AG10803 (cell line): ENCODE results near the gene SLC35G2.
"Not testable (repeated sequence)": the region's sequence is repeated elsewhere in the genome, so short reads cannot be mapped to it uniquely, and the experiment has no call there.

ENCODE experiments used
- DNase-seq: peaks from one replicate; pipeline ENCODE4 v3.0.0; 2010; ENCODE audit warnings: low read depth
- H3K4me3 ChIP-seq: 2 replicates; pipeline ENCODE4 v1.5.1; 2011; ENCODE audit warnings: mild to moderate bottlenecking, low read length, control low read depth
- TF ChIP-seq, protein P1 (sequence below): conservative IDR thresholded peaks from 2 replicates; pipeline ENCODE4 v1.5.1; 2011; ENCODE audit warnings: mild to moderate bottlenecking, low read length, control low read depth, inconsistent platforms

SLC35G2 gene

DNA sequence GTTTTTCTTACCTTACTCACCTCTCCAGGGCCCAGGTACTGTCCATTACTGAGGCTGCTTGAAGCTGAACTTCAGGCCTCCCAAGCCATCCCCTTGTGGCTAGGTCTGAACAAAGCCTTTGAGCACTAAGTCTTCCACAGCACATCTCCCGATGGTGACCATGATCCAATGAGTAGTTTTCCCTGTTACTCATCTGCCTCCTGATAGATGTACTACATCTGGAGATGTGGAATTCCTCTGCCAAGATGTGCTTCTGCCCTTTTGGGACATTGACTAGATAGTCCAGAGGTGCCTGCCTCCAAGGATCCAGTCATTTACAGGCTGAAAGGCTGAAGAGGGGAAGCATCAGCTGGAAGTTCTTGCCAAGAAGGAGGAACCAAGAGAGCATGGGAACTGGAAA lies 28.9 kb upstream of the SLC35G2 start:
- no peak overlapping the region for H3K4me3 ChIP-seq
- DNase-seq = no peak
- TF ChIP-seq, protein P1, sequence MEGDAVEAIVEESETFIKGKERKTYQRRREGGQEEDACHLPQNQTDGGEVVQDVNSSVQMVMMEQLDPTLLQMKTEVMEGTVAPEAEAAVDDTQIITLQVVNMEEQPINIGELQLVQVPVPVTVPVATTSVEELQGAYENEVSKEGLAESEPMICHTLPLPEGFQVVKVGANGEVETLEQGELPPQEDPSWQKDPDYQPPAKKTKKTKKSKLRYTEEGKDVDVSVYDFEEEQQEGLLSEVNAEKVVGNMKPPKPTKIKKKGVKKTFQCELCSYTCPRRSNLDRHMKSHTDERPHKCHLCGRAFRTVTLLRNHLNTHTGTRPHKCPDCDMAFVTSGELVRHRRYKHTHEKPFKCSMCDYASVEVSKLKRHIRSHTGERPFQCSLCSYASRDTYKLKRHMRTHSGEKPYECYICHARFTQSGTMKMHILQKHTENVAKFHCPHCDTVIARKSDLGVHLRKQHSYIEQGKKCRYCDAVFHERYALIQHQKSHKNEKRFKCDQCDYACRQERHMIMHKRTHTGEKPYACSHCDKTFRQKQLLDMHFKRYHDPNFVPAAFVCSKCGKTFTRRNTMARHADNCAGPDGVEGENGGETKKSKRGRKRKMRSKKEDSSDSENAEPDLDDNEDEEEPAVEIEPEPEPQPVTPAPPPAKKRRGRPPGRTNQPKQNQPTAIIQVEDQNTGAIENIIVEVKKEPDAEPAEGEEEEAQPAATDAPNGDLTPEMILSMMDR = no peak

DNA sequence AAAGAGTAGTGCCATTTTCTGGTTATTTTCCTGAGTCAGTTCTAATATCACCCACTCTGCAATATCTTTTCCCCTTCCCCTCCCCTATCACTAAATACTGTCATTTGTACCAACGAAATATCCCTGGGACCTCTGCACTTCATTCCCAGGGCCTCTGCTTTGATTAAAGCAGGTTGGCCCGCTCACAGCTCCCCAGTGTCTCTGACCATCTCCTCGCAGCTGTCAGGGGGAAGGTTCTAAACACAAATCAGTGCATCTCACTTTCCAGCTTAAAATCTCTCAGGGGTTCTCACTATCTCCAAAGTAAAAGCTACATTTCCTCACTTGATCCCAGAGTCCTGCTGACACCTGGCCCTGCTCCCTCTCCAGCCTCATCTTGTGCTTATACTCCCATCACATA lies 28.1 kb upstream of the SLC35G2 start:
- TF ChIP-seq, protein P1 = no peak
- H3K4me3 ChIP-seq = no peak overlapping the region
- no peak for DNase-seq

DNA sequence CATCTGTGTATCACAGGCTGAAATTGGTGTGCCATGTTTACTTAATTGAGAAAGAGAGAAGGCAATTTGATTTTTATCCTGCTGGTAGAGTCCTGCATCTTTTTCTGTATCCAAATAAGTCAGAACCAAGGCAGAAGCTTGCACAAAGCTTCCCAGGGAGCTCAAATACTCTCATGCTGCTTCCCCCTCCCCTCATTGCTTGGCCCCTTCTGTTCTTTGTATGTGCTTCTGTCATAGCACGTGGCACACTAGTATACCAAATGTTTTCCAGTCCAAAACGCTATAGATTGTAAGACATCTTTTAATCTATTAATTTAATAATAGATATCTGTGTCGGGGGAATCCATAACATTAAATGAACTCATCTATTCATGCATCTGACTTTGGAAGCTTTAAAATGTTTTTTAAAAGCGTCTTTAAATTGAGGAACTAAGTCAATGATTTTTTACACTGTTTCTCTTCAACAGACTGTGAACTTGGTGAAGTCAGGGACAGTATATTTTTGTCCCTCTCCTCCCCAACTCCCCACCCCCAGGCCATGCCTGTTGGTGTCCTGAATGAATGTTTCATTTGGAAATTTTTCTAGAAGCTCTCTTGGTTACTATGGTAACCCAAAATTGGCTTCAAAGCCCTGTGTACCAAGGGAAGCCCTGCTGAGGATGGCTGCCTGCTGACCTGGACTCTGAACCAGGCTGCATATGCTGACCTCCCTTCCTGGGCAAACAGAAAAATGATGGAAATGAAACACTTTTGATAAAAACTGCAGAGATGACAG lies 26.2 kb upstream of the SLC35G2 start:
- TF ChIP-seq, protein P1 = no peak
- H3K4me3 ChIP-seq = no peak overlapping the region
- no peak for DNase-seq

DNA sequence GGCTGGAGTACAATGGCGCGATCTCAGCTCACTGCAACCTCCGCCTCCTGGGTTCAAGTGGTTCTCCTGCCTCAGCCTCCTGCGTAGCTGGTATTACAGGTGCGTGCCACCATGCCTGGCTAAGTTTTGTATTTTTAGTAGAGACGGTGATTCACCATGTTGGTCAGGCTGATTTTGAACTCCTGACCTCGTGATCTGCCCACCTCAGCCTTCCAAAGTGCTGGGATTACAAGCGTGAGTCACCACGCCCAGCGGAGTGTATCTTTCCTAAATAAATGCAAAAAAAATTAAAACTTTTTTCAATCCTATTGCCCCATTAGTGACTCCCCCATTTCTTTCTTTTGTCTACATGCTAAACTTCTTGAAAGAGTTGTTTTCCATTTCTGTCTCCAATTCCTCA lies 17.8 kb upstream of the SLC35G2 start:
- not testable (repeated sequence) for DNase-seq, H3K4me3 ChIP-seq

DNA sequence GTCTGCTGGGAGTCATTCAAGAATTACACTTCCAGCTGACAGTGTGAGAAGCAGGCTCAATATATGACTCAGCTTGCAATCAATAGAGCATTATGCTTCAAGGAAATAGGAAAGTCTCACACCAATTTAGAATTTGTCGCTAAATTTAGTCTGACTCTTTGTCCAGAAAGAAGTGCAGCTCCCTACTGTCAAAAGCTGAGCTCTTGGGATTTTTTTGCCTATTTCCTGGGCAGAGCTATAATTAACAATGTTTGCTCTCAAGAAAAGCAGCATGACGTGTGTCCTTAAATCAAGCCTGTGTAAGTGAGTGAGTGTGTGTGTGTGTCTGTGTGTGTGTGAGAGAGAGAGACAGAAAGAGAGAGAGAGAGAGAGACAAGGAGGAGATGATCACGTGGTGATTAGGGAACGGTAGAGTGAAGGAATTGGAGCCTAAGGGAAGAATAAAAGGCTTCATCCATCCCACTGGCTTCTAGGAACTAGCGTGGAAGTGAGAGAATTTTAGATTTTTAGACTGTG lies 16.4 kb upstream of the SLC35G2 start:
- TF ChIP-seq, protein P1 = no peak
- DNase-seq = peak; percentile 37
- H3K4me3 ChIP-seq = no peak overlapping the region

DNA sequence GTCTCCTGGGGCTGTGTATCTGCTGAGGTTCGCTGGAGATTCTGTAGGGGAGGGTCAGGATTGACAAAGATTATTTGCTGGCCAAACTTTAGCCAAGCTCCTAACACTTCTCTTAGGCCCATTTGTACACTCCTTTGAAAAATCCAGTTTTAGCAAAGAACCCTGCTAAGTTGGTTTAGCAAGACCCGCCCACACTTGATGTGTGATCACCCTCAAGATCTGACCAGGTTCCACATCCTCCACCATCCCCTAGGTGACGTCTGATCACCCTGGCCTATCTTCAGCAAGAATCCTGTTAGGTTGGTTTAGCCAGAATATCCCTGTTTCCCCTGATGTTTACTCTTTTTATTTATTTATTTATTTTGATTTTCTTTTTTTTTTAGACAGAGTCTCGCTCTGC lies 14.8 kb upstream of the SLC35G2 start:
- H3K4me3 ChIP-seq = no peak overlapping the region
- DNase-seq = no peak
- TF ChIP-seq, protein P1 = no peak

DNA sequence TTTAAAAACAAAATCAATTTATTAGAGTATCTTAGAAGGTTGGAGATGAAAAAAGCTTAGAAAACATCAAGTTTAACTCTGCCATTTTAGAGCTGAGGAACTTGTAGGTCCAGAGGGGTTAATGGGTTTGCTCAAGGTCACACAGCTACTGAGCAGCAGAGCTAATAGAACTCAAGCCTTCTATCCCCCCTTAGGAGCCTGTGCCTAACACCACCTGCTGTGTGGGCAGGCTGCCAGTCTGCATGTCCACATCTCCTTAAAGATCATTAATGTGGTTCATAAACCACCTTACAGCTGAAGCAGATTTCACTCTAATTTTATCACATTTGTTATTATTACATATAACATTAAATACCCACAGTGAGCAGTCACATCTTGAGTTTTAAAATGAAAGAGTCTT lies 14.1 kb upstream of the SLC35G2 start:
- no peak for DNase-seq
- no peak overlapping the region for H3K4me3 ChIP-seq
- TF ChIP-seq, protein P1 = no peak
